Testis (tissue), 2 donors: Measurements from ENCODE around the gene SF3B6.

ENCODE experiments used
- CTCF ChIP-seq, 3 experiments: fragments of 450-650 bp in 2 of 3; fragments of 200-600 bp in 1 of 3; sonication (generic) in 1 of 3; IDR thresholded peaks; one replicate each; pipeline ENCODE4 v1.5.1; 2016 to 2019; ENCODE audit warnings: antibody characterized with exemption in 3 of 3, mild to moderate bottlenecking in 2 of 3, moderate library complexity in 1 of 3
- POLR2A ChIP-seq: fragments of 450-650 bp; IDR thresholded peaks from one replicate; pipeline ENCODE4 v1.6.1; 2017; ENCODE audit warnings: antibody characterized with exemption, mild to moderate bottlenecking, moderate library complexity

- no peak for TF ChIP-seq CTCF (IDR thresholded peaks at IDR 0.05)
- no peak for TF ChIP-seq POLR2A
Observed at GRCh38 chr2:24121066-24121465, 44.9 kb upstream of the SF3B6 start.
